GM19463 (cell line): ENCODE measurements around the gene NMNAT2.
"Not testable (repeated sequence)": the region's sequence is repeated elsewhere in the genome, so short reads cannot be mapped to it uniquely, and the experiment has no call there.

Source experiments
- ATAC-seq: cut with Tn5 transposase; IDR thresholded peaks from one replicate; pipeline ENCODE4 v1.9.1; 2021; ENCODE audit warnings: mild to moderate bottlenecking, moderate library complexity; ENCODE audit not compliant: unreplicated experiment

The NMNAT2 gene

DNA sequence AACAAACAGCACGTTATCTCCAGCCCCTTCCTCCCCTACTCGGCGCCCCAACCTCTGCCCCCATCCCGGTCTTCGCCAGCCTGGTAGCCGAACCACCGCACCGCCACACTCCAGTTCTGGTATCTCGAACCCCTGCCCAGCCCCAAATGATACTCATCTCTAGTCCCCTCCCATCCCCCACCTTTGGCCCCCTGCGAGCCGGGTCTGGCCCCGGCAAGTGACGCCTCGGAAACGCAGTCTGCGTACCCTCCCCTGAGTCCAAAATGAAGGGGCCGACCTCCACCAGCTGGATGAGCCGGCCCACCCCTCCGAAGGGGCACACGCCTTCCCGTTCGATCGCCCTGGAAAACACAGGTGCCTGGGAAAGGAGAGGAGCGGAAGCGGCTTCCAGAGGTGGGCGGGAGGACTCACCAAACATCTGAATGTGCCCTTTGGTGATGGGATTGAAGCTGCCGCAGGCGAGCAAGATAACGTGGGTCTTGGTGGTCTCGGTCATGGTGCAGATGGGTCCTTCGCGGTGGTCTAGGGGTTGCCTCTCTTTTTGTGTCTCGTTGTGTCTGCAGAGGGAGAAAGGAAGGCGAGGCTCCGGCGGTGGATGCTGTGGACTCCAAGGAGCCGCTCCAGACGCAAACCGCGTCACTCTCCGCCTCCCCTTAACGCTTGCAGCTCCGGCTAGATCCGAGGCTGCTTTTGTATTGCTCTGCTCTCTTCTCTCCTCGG lies at the start of gene NMNAT2:
Gene NMNAT2, minus strand, starts transcription at position 609 of the 720 bp plus-strand sequence. Its CDS starts 113 bp downstream, at position 496.
- ATAC-seq, result no peak

DNA sequence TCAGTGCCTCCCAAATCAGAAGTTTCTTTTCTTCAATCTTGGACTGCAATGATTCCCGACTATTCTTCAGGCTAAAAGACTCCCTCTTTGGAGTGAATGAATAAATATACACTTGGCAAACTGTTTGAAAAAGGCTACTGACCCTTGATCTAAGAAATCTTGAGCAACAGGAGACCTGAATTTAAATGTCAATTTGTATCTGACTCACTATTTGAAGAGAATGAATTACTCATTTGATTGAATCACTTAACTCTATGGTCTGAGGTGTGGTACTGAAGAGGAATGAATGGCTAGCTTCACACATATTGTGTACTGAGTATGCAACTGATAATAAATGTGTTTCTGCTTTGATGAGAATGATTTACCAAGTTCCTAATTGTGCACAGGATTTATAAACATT lies 49.5 kb upstream of the NMNAT2 start:
- no peak for ATAC-seq

DNA sequence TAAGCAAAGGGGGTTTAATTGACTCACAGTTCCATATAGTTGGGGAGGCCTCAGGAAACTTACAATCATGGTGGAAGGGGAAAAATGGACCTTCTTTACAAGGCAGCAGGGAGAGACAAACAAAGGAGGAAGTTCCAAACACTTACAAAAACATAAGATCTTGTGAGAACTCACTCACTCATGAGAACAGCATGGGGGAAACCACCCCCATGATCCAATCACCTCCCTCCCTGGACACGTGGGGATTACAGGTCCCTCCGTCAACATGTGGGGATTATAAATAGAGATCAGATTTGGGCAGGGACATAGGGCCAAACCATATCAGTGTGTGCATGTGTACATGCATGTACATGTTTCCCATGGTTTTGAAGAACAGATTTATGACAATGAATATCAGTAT lies 48.6 kb upstream of the NMNAT2 start:
- ATAC-seq, result no peak

- ATAC-seq, result no peak
Measured at GRCh38 chr1:183463566-183463965, 45.4 kb upstream of the NMNAT2 start.

- no peak for ATAC-seq
Measured at GRCh38 chr1:183461350-183461749, 43.2 kb upstream of the NMNAT2 start.

DNA sequence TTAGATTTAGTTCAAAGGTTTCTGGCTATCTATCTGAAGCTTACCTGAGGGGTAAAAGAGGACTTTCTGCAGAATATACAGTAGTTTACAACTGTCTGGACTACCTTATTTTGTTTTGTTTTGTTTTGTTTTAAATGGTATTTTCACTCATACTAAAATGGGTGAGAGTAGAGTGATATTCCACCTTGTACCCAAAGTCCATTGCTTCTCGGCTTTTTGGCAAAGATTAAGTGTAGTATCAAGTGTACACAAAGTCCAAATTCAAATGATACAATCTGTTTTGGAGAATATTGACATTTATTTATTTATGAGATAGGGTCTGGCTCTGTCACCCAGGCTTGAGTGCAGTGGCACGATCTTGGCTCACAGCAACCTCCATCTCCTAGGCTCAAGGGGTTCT lies 42.4 kb upstream of the NMNAT2 start:
- no peak for ATAC-seq

- no peak for ATAC-seq
Measured at GRCh38 chr1:183457449-183457848, 39.3 kb upstream of the NMNAT2 start.

GRCh38 chr1:183456826-183457225 lies 38.6 kb upstream of the NMNAT2 start:
- ATAC-seq, result no peak

DNA sequence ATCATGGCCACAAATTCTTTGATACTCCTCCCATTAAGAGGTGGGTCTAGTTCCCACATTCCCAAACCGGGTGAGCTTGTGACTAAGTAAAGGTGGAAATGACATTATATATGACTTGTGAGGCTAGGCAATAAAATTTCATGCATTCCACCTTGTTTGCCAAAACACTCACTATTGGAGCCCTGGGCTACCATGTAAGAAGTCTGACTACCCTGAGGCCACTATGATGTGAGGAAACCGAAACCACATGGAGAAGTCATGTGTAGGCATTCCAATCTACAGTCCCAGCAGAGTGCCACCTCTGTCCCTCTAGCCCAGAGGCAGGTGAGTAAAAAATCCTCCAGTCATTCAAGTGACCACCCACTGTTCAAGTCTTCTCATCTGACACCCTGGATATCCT lies 36.2 kb upstream of the NMNAT2 start:
- no peak for ATAC-seq

- no peak for ATAC-seq
Measured at GRCh38 chr1:183450093-183450492, 31.9 kb upstream of the NMNAT2 start.

DNA sequence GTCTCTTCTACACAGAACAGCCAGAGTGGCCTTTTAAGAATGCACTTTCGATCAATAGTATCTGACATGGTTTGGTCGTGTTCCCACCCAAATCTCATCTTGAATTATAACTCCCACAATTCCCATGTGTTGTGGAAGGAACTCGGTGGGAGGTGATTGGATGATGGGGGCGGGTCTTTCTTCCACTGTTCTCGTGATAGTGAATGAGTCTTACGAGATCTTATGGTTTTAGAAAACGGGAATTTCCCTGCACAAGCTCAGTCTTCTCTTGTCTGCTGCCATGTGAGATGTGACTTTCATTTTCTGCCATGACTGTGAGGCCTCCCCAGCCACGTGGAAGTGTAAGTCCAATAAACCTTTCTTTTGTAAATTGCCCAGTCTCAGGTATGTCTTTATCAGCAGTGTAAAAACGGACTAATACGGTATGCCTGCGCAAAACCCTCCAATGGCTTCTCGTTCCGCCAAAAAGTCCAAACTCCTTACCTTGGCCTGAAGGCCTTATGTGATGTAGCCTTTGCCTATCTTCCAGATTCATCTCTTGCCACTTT lies 31.1 kb upstream of the NMNAT2 start:
- no peak for ATAC-seq

DNA sequence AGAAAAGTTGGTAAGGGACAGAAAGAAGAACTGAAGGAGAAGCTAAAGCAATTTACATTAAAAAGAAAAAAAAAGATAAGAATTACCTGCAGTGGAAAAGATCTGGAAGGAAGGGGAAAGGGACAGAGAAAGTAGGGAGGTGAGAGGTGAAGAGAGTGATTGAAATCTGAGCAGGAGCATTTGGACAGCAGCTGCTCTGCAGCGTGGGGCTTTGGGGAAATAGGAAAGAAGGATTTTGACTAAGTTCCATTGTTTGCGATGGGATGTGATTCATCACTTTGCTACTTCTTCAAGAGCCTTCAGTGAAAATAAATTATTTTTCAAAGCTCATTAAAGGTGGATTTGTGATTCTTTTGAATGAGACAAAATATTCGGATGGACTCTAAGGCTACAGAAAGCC lies 26.1 kb upstream of the NMNAT2 start:
- ATAC-seq, result no peak

GRCh38 chr1:183443466-183443865 lies 25.3 kb upstream of the NMNAT2 start:
- ATAC-seq, result no peak

DNA sequence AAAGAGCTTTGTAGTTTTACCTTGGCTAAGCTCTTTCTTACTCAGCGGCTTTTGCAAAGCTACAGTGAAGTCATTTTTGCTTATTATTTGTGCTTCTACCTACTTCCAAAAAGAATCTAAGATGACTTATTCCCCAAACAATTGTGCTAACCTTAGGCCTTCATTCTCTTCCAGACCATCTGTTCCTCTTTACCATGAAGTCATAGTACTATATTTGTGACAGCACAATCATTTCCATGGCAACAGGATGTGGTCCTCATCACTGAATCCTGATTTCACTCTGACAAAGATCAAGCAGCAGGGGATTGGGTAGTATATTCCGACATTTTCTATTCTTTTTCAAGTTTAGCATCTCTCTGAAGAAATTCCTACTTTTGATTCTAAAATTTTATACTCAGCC lies 24.8 kb upstream of the NMNAT2 start:
- no peak for ATAC-seq

GRCh38 chr1:183438060-183438459 lies 19.9 kb upstream of the NMNAT2 start:
- no peak for ATAC-seq

DNA sequence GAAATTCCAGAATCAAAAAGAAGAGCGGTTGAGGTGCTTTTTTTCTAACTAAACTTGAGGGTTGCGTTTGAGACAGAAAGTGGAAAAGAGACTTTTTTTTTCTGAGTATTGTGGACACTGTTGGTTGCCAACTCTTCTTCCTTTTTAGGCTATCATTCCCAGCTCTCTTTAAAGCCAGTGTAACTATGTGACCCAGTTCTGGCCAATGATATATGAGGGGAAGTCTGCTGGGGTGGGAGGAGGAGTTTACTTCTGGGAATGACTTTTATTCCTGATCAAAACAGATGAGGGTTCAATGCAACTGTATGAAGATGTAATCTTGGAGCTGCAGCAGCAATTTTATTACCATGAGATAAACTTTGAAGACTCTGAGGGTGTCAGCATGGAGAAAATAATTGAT lies 17.3 kb upstream of the NMNAT2 start:
- no peak for ATAC-seq

DNA sequence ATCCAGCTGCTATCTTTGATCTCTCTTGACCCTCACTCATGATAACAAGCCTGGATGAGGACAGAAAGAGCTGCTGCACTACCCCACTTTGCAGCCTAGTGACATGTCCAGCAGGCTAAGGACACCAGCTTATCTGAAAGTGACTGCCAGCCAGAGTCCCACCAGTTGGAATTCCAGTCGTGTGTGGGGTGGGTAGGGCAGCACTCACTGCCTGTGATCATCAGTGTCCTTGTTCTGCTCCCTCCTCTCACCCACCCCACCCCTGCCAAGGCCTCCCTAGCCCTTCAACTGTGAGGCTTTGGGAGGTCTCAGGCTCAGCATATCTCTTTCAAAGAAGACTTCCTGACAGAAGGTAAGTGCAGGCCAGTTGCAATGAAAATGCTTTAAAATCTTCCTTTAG lies 15.5 kb upstream of the NMNAT2 start:
- ATAC-seq, result no peak

DNA sequence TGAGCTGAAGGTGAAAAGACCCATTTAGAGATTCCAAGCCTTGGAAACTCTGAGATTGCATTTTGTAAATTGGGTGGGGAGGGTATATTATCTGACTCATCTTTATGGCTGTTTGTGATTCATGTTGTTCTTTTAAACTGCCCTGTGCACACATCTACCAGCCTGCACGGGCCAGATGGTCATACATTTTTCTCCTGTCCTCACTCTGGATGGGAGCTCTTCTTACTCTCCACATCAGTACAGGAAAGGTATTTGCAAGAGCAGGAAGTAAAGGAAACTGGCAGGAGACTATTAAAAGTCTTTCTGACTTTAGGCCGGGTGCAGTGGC lies 14.3 kb upstream of the NMNAT2 start:
- no peak for ATAC-seq

GRCh38 chr1:183431840-183432547 lies 13.8 kb upstream of the NMNAT2 start:
- no peak for ATAC-seq

DNA sequence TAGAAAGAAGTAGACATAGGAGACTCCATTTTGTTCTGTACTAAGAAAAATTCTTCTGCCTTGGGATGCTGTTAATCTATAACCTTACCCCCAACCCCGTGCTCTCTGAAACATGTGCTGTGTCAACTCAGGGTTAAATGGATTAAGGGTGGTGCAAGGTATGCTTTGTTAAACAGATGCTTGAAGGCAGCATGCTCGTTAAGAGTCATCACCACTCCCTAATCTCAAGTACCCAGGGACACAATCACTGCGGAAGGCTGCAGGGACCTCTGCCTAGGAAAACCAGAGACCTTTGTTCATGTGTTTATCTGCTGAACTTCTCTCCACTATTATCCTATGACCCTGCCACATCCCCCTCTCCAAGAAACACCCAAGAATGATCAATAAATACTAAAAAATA lies 9.4 kb upstream of the NMNAT2 start:
- ATAC-seq, result not testable (repeated sequence)

GRCh38 chr1:183424691-183425090 lies 6.5 kb upstream of the NMNAT2 start:
- ATAC-seq, result no peak

GRCh38 chr1:183423541-183423940 lies 5.4 kb upstream of the NMNAT2 start:
- ATAC-seq, result no peak
